HFFc6 (cell line): Measurements from ENCODE around the gene BCAS2. TPM values are rescaled to one million over a fixed set of nuclear protein-coding genes. Genes with fewer than 3 reads are reported as not detected.
A peak's percentile ranks its signal among the peaks of the same experiment; 100 is the strongest.
"Not testable (repeated sequence)": the region's sequence is repeated elsewhere in the genome, so short reads cannot be mapped to it uniquely, and the experiment has no call there.

Experiments
- DNase-seq: peaks from one replicate; pipeline ENCODE4 v3.0.0-alpha.2; 2018
- H3K27ac Mint-ChIP-seq: 2 replicates; pipeline ENCODE4 v1.8.0; 2020; ENCODE audit warnings: mild to moderate bottlenecking, mixed read lengths
- H3K27me3 Mint-ChIP-seq: 2 replicates; pipeline ENCODE4 v1.8.0; 2021; ENCODE audit warnings: mild to moderate bottlenecking, moderate library complexity, mixed read lengths; ENCODE audit not compliant: insufficient read depth
- H3K36me3 Mint-ChIP-seq: 2 replicates; pipeline ENCODE4 v1.8.0; 2021; ENCODE audit warnings: low read depth, mixed read lengths
- H3K4me1 Mint-ChIP-seq: 2 replicates; pipeline ENCODE4 v1.8.0; 2020; ENCODE audit warnings: low read depth, mixed read lengths
- H3K4me3 Mint-ChIP-seq: 2 replicates; pipeline ENCODE4 v1.8.0; 2020; ENCODE audit warnings: mild to moderate bottlenecking, moderate library complexity, mixed read lengths
- H3K9me3 Mint-ChIP-seq: 2 replicates; pipeline ENCODE4 v1.8.0; 2020; ENCODE audit warnings: mild to moderate bottlenecking, mixed read lengths
- CTCF ChIP-seq: fragments of 200-600 bp; sonication (generic); IDR thresholded peaks from 2 replicates; pipeline ENCODE4 v1.5.0; 2021; ENCODE audit warnings: antibody characterized with exemption, mild to moderate bottlenecking
- total RNA-seq, 6 experiments: library from RNA; stranded (reverse); fragmentation: NEBNext Ultra II Directional; extraction: Animal tissue kit (Norgen Biotek cat#: 25700); gene quantifications; 2 replicates in 1 of 6; 3 replicates in 5 of 6; pipeline ENCODE4 v1.2.3, GENCODE V29; 2021

Gene BCAS2
- total RNA-seq, 6 experiments from 2014 or later: 40.7 to 49.0 (median 45.1) TPM

- TF ChIP-seq CTCF: no peak
- Mint-ChIP-seq H3K36me3 (no peaks in the 10 kb centered on the region), H3K27me3 (peaks cover 2% of the 10 kb centered on the region; the same call in 1 of the 2 replicates), H3K27ac (no peak overlapping the region), H3K4me1 (peaks cover 25% of the 10 kb centered on the region), H3K9me3 (no peaks in the 10 kb centered on the region), H3K4me3 (no peak overlapping the region)
- no peak for DNase-seq
Measured at GRCh38 chr1:114586513-114587047, 5.2 kb upstream of the BCAS2 start.

GRCh38 chr1:114585231-114585630 is 3.8 kb upstream of the BCAS2 start:
- Mint-ChIP-seq H3K9me3 (no peaks in the 10 kb centered on the region), H3K27ac (no peak overlapping the region), H3K36me3 (no peaks in the 10 kb centered on the region), H3K4me1 (peaks cover 32% of the 10 kb centered on the region), H3K27me3 (peaks cover 2% of the 10 kb centered on the region), H3K4me3 (no peak overlapping the region)
- DNase-seq: peak; percentile 11
- TF ChIP-seq CTCF: no peak

GRCh38 chr1:114574365-114574764 is 7.0 kb downstream of the BCAS2 start:
- Mint-ChIP-seq H3K4me1 (no peaks in the 10 kb centered on the region), H3K27me3 (no peaks in the 10 kb centered on the region), H3K9me3 (no peaks in the 10 kb centered on the region), H3K36me3 (peaks cover 20% of the 10 kb centered on the region), H3K27ac (no peak overlapping the region), H3K4me3 (no peak overlapping the region)
- no peak for DNase-seq
- no peak for TF ChIP-seq CTCF

GRCh38 chr1:114564141-114564540 is 17.3 kb downstream of the BCAS2 start:
- H3K36me3 Mint-ChIP-seq: peaks cover 27% of the 10 kb centered on the region
- no peaks in the 10 kb centered on the region; the same call in none of the 2 replicates for H3K27me3 Mint-ChIP-seq
- H3K4me1 Mint-ChIP-seq: no peaks in the 10 kb centered on the region
- no peak for TF ChIP-seq CTCF
- DNase-seq: no peak
- no peaks in the 10 kb centered on the region for H3K9me3 Mint-ChIP-seq
- H3K27ac Mint-ChIP-seq: no peak overlapping the region
- no peak overlapping the region for H3K4me3 Mint-ChIP-seq

- not testable (repeated sequence) for H3K27me3 Mint-ChIP-seq, H3K9me3 Mint-ChIP-seq, DNase-seq
Measured at GRCh38 chr1:114562978-114563510, 18.4 kb downstream of the BCAS2 start.

GRCh38 chr1:114561333-114561732 is 20.1 kb downstream of the BCAS2 start:
- TF ChIP-seq CTCF: no peak
- Mint-ChIP-seq H3K27ac (no peak overlapping the region), H3K27me3 (no peaks in the 10 kb centered on the region; the same call in none of the 2 replicates), H3K9me3 (no peaks in the 10 kb centered on the region), H3K4me1 (no peaks in the 10 kb centered on the region), H3K36me3 (peaks cover 17% of the 10 kb centered on the region), H3K4me3 (no peak overlapping the region)
- DNase-seq: no peak

More at GRCh38 chr1:114562978-114563510, 18.4 kb downstream of the BCAS2 start:
- H3K27ac Mint-ChIP-seq, H3K4me3 Mint-ChIP-seq, H3K4me1 Mint-ChIP-seq: not testable (repeated sequence)
- H3K36me3 Mint-ChIP-seq: peaks cover 21% of the 10 kb centered on the region
